Lower leg skin (tissue), 4 donors: Measurements from ENCODE around the gene DHX32. TPM values are rescaled to one million over a fixed set of nuclear protein-coding genes. Genes with fewer than 3 reads are reported as not detected.

Source experiments
- DNase-seq, 2 donors: peaks; one replicate each; pipeline ENCODE4 v3.0.0-alpha.2; 2019; ENCODE audit warnings: low spot score in 2 of 2
- H3K4me3 ChIP-seq: fragments of 200-600 bp; sonication (generic); 2 replicates; pipeline ENCODE4 v1.5.1; 2017; ENCODE audit warnings: mild to moderate bottlenecking, low read depth; ENCODE audit not compliant: poor library complexity, severe bottlenecking
- POLR2A ChIP-seq, 2 donors: fragments of 450-650 bp; IDR thresholded peaks; one replicate each; pipeline ENCODE4 v1.6.1; 2016 to 2017; ENCODE audit warnings: antibody characterized with exemption in 2 of 2, mild to moderate bottlenecking in 1 of 2, moderate library complexity in 1 of 2
- WGBS, 2 donors: methylation state at CpG; one replicate each; pipeline ENCODE4 v1.1.5; 2018; 5-methylcytosine and 5-hydroxymethylcytosine counted together
- intact Hi-C: fragments of 100-400 bp; cut with DNase I; formaldehyde crosslinking; loops from one replicate; pipeline ENCODE4 v1.15.0; 2023; ENCODE audit warnings: low total_unique reads
- microRNA counts, 2 donors: library from miRNA; unstranded; fragments of <30 nt; microRNA quantifications; one replicate each; lab custom pipeline; 2016
- microRNA-seq, 2 donors: library from miRNA; unstranded; fragments of <30 nt; microRNA quantifications; one replicate each; pipeline ENCODE4, GENCODE V29; 2016; ENCODE audit warnings: borderline replicate concordance in 2 of 2, borderline number of aligned reads in 1 of 2
- total RNA-seq, 4 donors: library from RNA; depleted of rRNA; stranded (reverse); fragments of >200 nt; gene quantifications; one replicate each; pipeline ENCODE4 v1.1.0, GENCODE V29; 2016
- TF ChIP-seq, protein P1 (sequence below), 3 donors: fragments of 450-650 bp; IDR thresholded peaks; one replicate each; pipeline ENCODE4 v1.5.1; 2016; ENCODE audit warnings: antibody characterized with exemption in 3 of 3, mild to moderate bottlenecking in 3 of 3, moderate library complexity in 2 of 3

Gene DHX32
- total RNA-seq, 4 donors from 2014 or later: 43.4 to 68.2 (median 55.5) TPM

- no peak overlapping the region for H3K4me3 ChIP-seq
- intact Hi-C loops: no loop called here
- WGBS, 2 donors: 83 to 90% methylated on average over 2 of the region's 2 CpGs
- no peak for TF ChIP-seq POLR2A (IDR thresholded peaks at IDR 0.05)
- TF ChIP-seq, protein P1, sequence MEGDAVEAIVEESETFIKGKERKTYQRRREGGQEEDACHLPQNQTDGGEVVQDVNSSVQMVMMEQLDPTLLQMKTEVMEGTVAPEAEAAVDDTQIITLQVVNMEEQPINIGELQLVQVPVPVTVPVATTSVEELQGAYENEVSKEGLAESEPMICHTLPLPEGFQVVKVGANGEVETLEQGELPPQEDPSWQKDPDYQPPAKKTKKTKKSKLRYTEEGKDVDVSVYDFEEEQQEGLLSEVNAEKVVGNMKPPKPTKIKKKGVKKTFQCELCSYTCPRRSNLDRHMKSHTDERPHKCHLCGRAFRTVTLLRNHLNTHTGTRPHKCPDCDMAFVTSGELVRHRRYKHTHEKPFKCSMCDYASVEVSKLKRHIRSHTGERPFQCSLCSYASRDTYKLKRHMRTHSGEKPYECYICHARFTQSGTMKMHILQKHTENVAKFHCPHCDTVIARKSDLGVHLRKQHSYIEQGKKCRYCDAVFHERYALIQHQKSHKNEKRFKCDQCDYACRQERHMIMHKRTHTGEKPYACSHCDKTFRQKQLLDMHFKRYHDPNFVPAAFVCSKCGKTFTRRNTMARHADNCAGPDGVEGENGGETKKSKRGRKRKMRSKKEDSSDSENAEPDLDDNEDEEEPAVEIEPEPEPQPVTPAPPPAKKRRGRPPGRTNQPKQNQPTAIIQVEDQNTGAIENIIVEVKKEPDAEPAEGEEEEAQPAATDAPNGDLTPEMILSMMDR (IDR thresholded peaks at IDR 0.05): no peak
- no peak for DNase-seq
Observed at GRCh38 chr10:125795128-125795527, 86.0 kb downstream of the DHX32 start.

DNA sequence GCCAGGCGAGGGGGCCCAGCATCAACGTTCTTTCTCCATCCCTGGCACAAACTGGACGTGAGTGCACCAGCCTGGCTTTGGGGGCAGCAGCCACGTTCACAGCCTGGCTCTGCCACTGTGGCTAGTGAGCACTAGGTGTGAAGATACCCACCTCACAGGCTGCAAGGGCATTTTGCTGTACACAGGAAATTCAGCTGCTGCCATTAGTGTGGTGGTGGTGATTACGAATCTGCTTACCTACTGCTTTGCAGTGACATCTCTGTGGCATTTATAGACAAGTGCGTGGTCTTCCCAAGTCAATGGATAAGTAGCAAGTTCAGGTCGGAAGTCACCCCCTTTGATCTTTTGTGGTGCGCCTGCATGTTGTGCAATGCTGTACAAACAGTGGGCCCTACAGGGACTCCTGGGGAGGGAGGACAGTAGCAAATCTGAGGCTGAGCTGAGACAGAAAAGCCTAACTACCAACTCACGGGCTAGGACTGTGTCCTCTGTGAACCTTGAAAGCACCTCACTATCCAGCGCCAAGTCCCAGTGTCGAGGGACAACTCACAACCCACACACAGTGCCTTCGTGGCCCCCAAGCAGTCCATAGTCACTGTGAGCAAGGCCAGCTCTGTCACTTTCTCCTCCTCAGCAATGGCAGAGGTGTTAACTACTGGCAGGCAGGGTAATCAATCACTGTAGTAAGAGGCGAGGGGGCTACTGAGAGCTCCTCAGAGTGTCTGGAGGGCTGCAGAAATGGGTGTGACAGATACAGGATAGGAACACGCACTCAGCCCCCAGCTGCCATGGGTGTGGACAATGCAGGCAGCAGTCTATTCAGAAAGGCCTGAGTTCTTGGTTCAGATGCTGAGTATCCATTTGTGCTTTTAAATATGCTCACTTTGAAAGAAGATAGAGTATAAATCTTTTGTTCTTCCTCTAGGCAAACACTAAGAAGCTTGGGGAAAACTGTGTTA is 88.5 kb downstream of the DHX32 start:
- DNase-seq: no peak
- H3K4me3 ChIP-seq: no peak overlapping the region
- intact Hi-C loops: no loop called here
- 89 to 93% methylated on average over 14 of the region's 14 CpGs for WGBS, 2 donors
- no peak for TF ChIP-seq POLR2A (IDR thresholded peaks at IDR 0.05)
- TF ChIP-seq, protein P1 (IDR thresholded peaks at IDR 0.05): no peak

- 91 to 96% methylated on average over 13 to 17 of the region's 17 CpGs for WGBS, 2 donors
- intact Hi-C loops: no loop called here
- no peak for DNase-seq
- TF ChIP-seq, protein P1 (IDR thresholded peaks at IDR 0.05): no peak
- no peak for TF ChIP-seq POLR2A (IDR thresholded peaks at IDR 0.05)
- no peak overlapping the region for H3K4me3 ChIP-seq
Observed at GRCh38 chr10:125788156-125789034, 92.7 kb downstream of the DHX32 start.

MicroRNA genes within 50 kb of the gene (microRNA counts, 767-probe panel; counts per million panel counts)
- microRNA hsa-miR-4484 (lab: Ali Mortazavi, UCI): 0 to 358 counts per million in 2 donors

Small RNA genes lying within 50 kb of the gene (microRNA-seq; reads per million reads assigned to microRNA genes)
- 0 reads per million in 2 donors for gene MIR4484

Other genes with a start within 250 kb of the DHX32 start
- gene TEX36, start 198.1 kb downstream of the DHX32 start, total RNA-seq: not detected
- 10 to 100 TPM; 12.8 to 20.8 (median 19.3) TPM for gene EDRF1, start 161.6 kb downstream of the DHX32 start, total RNA-seq
- not detected for gene MMP21, start 105.5 kb downstream of the DHX32 start, total RNA-seq
- 10 to 100 TPM; 24.0 to 29.2 (median 27.5) TPM for gene UROS, start 58.0 kb downstream of the DHX32 start, total RNA-seq
- 10 to 100 TPM; 21.5 to 31.7 (median 27.7) TPM for gene BCCIP, start 57.7 kb downstream of the DHX32 start, total RNA-seq
- 1 to 10 TPM; 3.0 to 7.8 (median 4.3) TPM for gene FANK1, start 15.3 kb upstream of the DHX32 start, total RNA-seq